ENCODE data around the gene LRP1B.

The LRP1B gene

GRCh38 chr2:140775411-140775810 is 1355.4 kb downstream of the LRP1B start:
- in situ Hi-C loops (cut with MboI; ENCODE audit: low sequenced_read_pairs) = no loop called here

DNA sequence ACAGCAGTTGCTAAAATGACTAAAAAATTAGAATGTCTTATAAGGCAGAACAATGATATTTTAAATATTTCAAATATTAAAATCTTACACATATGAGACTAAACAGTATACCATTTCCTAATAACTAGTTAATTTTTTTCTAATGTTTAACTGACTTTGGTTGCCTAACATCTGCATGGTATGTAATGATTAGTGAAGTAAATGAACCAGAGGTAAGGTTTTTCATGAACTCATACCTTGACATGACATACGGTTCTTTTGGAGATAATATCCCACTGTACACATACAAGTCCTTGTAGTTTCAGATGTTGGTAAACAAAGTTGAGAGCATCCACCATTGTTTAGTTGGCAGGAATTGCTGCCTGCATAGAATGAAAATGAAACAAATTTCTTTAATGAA is 1360.2 kb downstream of the LRP1B start:
- in situ Hi-C loops (cut with MboI; ENCODE audit: low sequenced_read_pairs) = no loop called here

GRCh38 chr2:140761807-140762206 is 1369.0 kb downstream of the LRP1B start:
- in situ Hi-C loops (cut with MboI; ENCODE audit: low sequenced_read_pairs) = no loop called here

- in situ Hi-C loops (cut with MboI; ENCODE audit: low sequenced_read_pairs) = no loop called here
These were observed 1371.2 kb downstream of the LRP1B start for GRCh38 chr2:140759426-140760156.

GRCh38 chr2:140747665-140748064 is 1383.2 kb downstream of the LRP1B start:
- in situ Hi-C loops (cut with MboI; ENCODE audit: low sequenced_read_pairs) = no loop called here

GRCh38 chr2:140747090-140747489 is 1383.7 kb downstream of the LRP1B start:
- in situ Hi-C loops (cut with MboI; ENCODE audit: low sequenced_read_pairs) = no loop called here

DNA sequence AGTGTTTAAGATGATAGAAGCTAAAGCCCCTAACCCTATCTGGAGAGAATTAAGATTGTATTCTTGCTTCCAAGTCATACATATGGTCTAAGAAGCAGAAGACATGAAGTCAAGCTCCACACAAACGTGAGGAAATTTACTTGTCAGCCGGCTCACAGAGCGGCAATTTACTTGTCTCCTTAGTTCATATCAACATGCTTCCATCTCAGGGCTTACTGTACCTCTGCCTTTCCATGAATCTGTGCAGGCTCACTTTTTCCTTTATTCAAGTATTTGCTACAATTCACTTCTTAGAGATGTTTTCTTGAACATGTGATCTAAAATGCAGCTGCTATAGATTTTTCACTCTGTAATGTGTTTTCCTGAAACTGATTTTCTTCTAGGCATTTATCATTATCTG is 1386.4 kb downstream of the LRP1B start:
- in situ Hi-C loops (cut with MboI; ENCODE audit: low sequenced_read_pairs) = no loop called here

GRCh38 chr2:140737006-140737405 is 1393.8 kb downstream of the LRP1B start:
- in situ Hi-C loops (cut with MboI; ENCODE audit: low sequenced_read_pairs) = no loop called here

GRCh38 chr2:140734992-140735391 is 1395.8 kb downstream of the LRP1B start:
- in situ Hi-C loops (cut with MboI; ENCODE audit: low sequenced_read_pairs) = no loop called here

DNA sequence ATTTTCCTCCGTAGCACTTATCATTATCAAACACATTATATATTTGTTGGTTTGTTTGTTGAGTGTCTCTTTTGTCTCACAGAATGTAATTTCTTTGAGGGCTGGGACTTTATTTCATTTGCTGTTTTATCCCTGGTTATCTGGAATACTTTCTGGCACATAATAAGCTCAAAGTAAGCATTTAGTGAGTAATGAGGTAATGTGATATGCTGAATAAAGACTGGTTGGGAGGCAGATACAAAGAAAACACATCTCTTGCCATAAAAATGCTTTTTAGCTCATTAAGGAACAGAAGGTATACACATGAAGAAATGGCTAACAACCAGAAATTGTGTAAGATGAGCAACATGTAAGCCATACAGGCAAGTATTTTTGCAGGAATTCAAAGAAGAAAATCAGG is 1411.8 kb downstream of the LRP1B start:
- in situ Hi-C loops (cut with MboI; ENCODE audit: low sequenced_read_pairs) = no loop called here

GRCh38 chr2:140717481-140717880 is 1413.3 kb downstream of the LRP1B start:
- in situ Hi-C loops (cut with MboI; ENCODE audit: low sequenced_read_pairs) = no loop called here

- in situ Hi-C loops (cut with MboI; ENCODE audit: low sequenced_read_pairs) = no loop called here
These were observed 1416.2 kb downstream of the LRP1B start for GRCh38 chr2:140714586-140714985.

DNA sequence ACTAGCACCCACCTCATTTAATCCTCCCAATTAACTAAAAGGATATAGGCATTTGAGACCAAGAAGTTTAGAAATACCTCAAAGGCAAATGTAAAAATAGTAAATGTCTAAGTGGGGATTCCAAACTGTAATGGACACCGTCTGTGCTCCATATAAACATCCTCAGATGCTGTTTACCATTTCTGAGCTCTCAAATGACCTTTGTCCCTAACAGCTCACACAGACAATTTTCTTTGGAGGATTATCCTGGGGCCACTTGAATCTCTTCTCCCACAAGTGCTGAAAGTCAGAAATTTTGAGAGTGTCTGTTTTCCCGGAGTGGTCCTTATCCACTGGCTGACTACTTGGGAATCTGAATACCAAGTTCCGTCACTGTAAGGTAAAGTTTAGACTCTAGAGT is 1418.9 kb downstream of the LRP1B start:
- in situ Hi-C loops (cut with MboI; ENCODE audit: low sequenced_read_pairs) = no loop called here

DNA sequence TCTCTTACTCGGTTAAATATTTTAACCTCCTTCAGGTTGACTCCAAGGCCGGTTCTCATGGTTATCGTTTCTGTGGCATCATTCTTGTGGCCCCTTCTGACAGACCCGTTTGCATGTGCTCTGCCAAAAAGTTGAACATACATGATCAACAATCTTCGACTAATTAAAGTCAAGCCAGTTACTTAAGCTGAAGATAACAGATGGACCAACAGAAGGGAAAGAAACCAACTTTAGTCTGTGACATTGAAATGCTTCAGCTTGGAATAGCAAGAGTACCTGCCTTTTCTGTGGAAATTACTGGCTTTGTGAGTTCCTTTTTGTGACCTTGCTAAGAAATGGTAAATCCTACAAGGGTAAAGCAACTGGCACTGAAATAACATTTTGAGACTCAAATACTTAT is 1429.1 kb downstream of the LRP1B start:
- in situ Hi-C loops (cut with MboI; ENCODE audit: low sequenced_read_pairs) = no loop called here

GRCh38 chr2:140698636-140699035 is 1432.2 kb downstream of the LRP1B start:
- in situ Hi-C loops (cut with MboI; ENCODE audit: low sequenced_read_pairs) = no loop called here

GRCh38 chr2:140696449-140696848 is 1434.4 kb downstream of the LRP1B start:
- in situ Hi-C loops (cut with MboI; ENCODE audit: low sequenced_read_pairs) = no loop called here

- in situ Hi-C loops (cut with MboI; ENCODE audit: low sequenced_read_pairs) = no loop called here
These were observed 1435.7 kb downstream of the LRP1B start for GRCh38 chr2:140695155-140695554.

GRCh38 chr2:140687825-140688224 is 1443.0 kb downstream of the LRP1B start:
- in situ Hi-C loops (cut with MboI; ENCODE audit: low sequenced_read_pairs) = no loop called here

GRCh38 chr2:140683658-140684057 is 1447.2 kb downstream of the LRP1B start:
- in situ Hi-C loops (cut with MboI; ENCODE audit: low sequenced_read_pairs) = no loop called here

DNA sequence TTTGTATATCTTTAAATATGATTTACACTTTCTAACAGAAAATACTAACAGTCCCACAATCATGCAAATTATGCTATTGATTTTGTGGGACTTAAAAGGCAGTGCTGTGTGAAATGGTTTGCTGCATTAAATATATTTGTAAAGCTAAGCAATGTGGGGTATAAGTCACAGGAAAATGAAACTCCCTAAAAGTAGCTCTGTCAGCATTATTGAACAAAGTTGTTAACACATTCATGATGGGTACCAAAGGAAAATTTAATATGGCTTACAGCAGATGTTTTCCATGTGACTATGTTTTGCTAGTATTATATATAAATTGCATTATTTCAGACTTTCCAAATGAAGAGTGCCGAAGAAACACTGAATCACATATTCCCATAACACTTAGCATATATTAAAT is 1450.0 kb downstream of the LRP1B start:
- in situ Hi-C loops (cut with MboI; ENCODE audit: low sequenced_read_pairs) = no loop called here

DNA sequence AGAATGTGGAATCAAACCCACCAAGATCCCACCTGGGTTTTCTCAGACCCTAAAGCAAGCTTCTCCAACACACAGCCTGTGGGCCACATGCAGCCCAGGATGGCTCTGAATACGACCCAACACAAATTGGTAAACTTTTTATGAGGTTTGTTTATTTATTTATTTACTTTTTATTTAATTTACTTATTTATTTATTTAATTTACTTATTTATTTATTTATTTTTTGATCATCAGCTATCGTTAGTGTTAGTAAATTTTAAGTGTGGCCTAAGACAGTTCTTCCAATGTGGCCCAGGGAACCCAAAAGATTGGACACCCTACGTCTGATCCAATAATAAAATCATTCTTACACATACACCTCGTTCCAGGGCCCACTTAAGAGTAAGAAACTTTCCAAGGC is 1451.1 kb downstream of the LRP1B start:
- in situ Hi-C loops (cut with MboI; ENCODE audit: low sequenced_read_pairs) = no loop called here

- in situ Hi-C loops (cut with MboI; ENCODE audit: low sequenced_read_pairs) = no loop called here
These were observed 1460.9 kb downstream of the LRP1B start for GRCh38 chr2:140669911-140670310.

GRCh38 chr2:140667203-140667602 is 1463.6 kb downstream of the LRP1B start:
- in situ Hi-C loops (cut with MboI; ENCODE audit: low sequenced_read_pairs) = no loop called here
